HEK293 (cell line): ENCODE results near the gene ZSCAN20.

Experiments used
- CTCF ChIA-PET: fragments of 350-600 bp; formaldehyde crosslinking; extraction: SDS; loops from one replicate; lab custom pipeline; 2021; ENCODE audit warnings: antibody characterized with exemption; lab: Yijun Ruan, JAX
- POLR2A ChIA-PET: fragments of 300-600 bp; formaldehyde crosslinking; extraction: SDS; loops from one replicate; lab custom pipeline; 2020; ENCODE audit warnings: antibody characterized with exemption, inconsistent platforms; lab: Yijun Ruan, JAX
- H3K27ac ChIP-seq: fragments of 200-500 bp; sonication (Bioruptor generic); 2 replicates; pipeline ENCODE4 v1.5.1; 2014; ENCODE audit warnings: low read depth, low read length, control low read depth, inconsistent platforms; ENCODE audit errors: extremely low read depth
- H3K36me3 ChIP-seq, 2 experiments: fragments of 200-500 bp in 1 of 2; sonication (Bioruptor generic) in 1 of 2; 1 replicate in 1 of 2; 2 replicates in 1 of 2; pipeline ENCODE4 v1.5.1; 2014 to 2017; ENCODE audit warnings: inconsistent platforms in 2 of 2, low read length in 2 of 2; ENCODE audit not compliant: control insufficient read depth in 2 of 2, insufficient read depth in 1 of 2
- H3K4me1 ChIP-seq: fragments of 200-500 bp; sonication (Bioruptor generic); 2 replicates; pipeline ENCODE4 v1.5.1; 2014; ENCODE audit warnings: mild to moderate bottlenecking, low read length, inconsistent platforms; ENCODE audit not compliant: control insufficient read depth, insufficient read depth
- H3K4me3 ChIP-seq: 2 replicates; pipeline ENCODE4 v1.5.1; 2011; ENCODE audit warnings: low read depth, mild to moderate bottlenecking, control low read depth, low read length, moderate library complexity
- H3K9me3 ChIP-seq: fragments of 200-500 bp; sonication (Bioruptor generic); 2 replicates; pipeline ENCODE4 v1.5.1; 2014; ENCODE audit warnings: low read depth, low read length, inconsistent platforms; ENCODE audit not compliant: control insufficient read depth, insufficient read depth
- SCRT1 ChIP-seq: fragments of 450-650 bp; formaldehyde crosslinking; IDR thresholded peaks from 2 replicates; pipeline ENCODE4 v1.5.1; 2016; ENCODE audit warnings: missing biosample characterization, missing genetic modification characterization, borderline replicate concordance
- SCRT2 ChIP-seq: fragments of 450-650 bp; formaldehyde crosslinking; IDR thresholded peaks from 2 replicates; pipeline ENCODE4 v1.5.1; 2016; ENCODE audit warnings: missing biosample characterization, missing genetic modification characterization
- SETDB1 ChIP-seq: IDR thresholded peaks from one replicate; pipeline ENCODE4 v1.6.1; 2017; ENCODE audit warnings: mild to moderate bottlenecking, low read length, moderate library complexity, mixed read lengths; ENCODE audit not compliant: insufficient read length
- TRIM28 ChIP-seq: IDR thresholded peaks from 2 replicates; pipeline ENCODE4 v1.6.1; 2011; ENCODE audit warnings: low read length, control low read depth, borderline replicate concordance
- ZEB2 ChIP-seq: fragments of 450-650 bp; formaldehyde crosslinking; IDR thresholded peaks from 2 replicates; pipeline ENCODE4 v1.5.1; 2016; ENCODE audit warnings: missing biosample characterization, missing genetic modification characterization
- ZNF623 ChIP-seq: fragments of 450-650 bp; formaldehyde crosslinking; IDR thresholded peaks from 2 replicates; pipeline ENCODE4 v1.5.1; 2016; ENCODE audit warnings: missing biosample characterization, missing genetic modification characterization
- ZNF660 ChIP-seq: fragments of 450-650 bp; IDR thresholded peaks from 2 replicates; pipeline ENCODE4 v1.5.1; 2018; ENCODE audit warnings: missing biosample characterization, mild to moderate bottlenecking, missing genetic modification characterization
- ZNF664 ChIP-seq: fragments of 450-650 bp; formaldehyde crosslinking; IDR thresholded peaks from 2 replicates; pipeline ENCODE4 v1.5.1; 2016; ENCODE audit warnings: missing biosample characterization, missing genetic modification characterization
- ZNF792 ChIP-seq: fragments of 450-650 bp; formaldehyde crosslinking; IDR thresholded peaks from 2 replicates; pipeline ENCODE4 v1.5.1; 2016; ENCODE audit warnings: missing biosample characterization, missing genetic modification characterization
- ZNF843 ChIP-seq: fragments of 450-650 bp; formaldehyde crosslinking; IDR thresholded peaks from 2 replicates; pipeline ENCODE4 v1.5.1; 2016; ENCODE audit warnings: missing biosample characterization, missing genetic modification characterization
- ZSCAN23 ChIP-seq: fragments of 450-650 bp; formaldehyde crosslinking; IDR thresholded peaks from 2 replicates; pipeline ENCODE4 v1.5.1; 2016; ENCODE audit warnings: missing biosample characterization, missing genetic modification characterization
- TF ChIP-seq, protein P1 (sequence below): fragments of 450-650 bp; formaldehyde crosslinking; IDR thresholded peaks from 2 replicates; pipeline ENCODE4 v1.5.1; 2016; ENCODE audit warnings: missing biosample characterization, missing genetic modification characterization
- TF ChIP-seq, protein P2 (sequence below): fragments of 450-650 bp; formaldehyde crosslinking; IDR thresholded peaks from 2 replicates; pipeline ENCODE4 v1.5.1; 2017; ENCODE audit warnings: missing biosample characterization, mild to moderate bottlenecking, missing genetic modification characterization, moderate library complexity
- TF ChIP-seq, protein P3 (sequence below): fragments of 450-650 bp; formaldehyde crosslinking; IDR thresholded peaks from 2 replicates; pipeline ENCODE4 v1.5.1; 2017; ENCODE audit warnings: missing biosample characterization, missing genetic modification characterization
- TF ChIP-seq, protein P4 (sequence below): fragments of 450-650 bp; formaldehyde crosslinking; IDR thresholded peaks from 2 replicates; pipeline ENCODE4 v1.5.1; 2016; ENCODE audit warnings: missing biosample characterization, missing genetic modification characterization, borderline replicate concordance
- TF ChIP-seq, protein P5 (sequence below): fragments of 450-650 bp; formaldehyde crosslinking; IDR thresholded peaks from 2 replicates; pipeline ENCODE4 v1.5.1; 2016; ENCODE audit warnings: missing biosample characterization, missing genetic modification characterization, low read depth
- TF ChIP-seq, protein P6 (sequence below): fragments of 450-650 bp; formaldehyde crosslinking; IDR thresholded peaks from 2 replicates; pipeline ENCODE4 v1.5.1; 2017; ENCODE audit warnings: missing biosample characterization, missing genetic modification characterization
- TF ChIP-seq, protein P7 (sequence below): fragments of 450-650 bp; formaldehyde crosslinking; IDR thresholded peaks from 2 replicates; pipeline ENCODE4 v1.5.1; 2016; ENCODE audit warnings: missing biosample characterization, missing genetic modification characterization

Gene ZSCAN20

DNA sequence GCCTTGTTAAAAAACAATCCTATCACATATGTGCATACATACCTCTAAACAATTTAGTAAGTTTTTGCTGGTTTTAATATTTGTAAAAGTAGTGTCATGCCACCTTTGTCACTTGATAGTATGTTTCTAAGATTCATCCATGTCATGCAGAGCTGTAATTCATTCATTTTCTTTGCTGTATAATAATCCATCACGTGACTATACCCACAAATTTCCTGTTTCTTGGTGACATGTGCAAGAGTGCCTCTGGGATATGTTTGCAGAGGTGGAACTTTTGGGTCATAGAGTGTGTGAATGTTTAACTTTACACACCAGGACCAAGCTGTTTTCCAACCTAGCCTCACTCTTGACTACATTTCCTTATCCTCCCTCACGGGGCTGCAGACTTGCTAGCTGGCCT lies 62.9 kb downstream of the ZSCAN20 start (continued):
- TF ChIP-seq, protein P1, sequence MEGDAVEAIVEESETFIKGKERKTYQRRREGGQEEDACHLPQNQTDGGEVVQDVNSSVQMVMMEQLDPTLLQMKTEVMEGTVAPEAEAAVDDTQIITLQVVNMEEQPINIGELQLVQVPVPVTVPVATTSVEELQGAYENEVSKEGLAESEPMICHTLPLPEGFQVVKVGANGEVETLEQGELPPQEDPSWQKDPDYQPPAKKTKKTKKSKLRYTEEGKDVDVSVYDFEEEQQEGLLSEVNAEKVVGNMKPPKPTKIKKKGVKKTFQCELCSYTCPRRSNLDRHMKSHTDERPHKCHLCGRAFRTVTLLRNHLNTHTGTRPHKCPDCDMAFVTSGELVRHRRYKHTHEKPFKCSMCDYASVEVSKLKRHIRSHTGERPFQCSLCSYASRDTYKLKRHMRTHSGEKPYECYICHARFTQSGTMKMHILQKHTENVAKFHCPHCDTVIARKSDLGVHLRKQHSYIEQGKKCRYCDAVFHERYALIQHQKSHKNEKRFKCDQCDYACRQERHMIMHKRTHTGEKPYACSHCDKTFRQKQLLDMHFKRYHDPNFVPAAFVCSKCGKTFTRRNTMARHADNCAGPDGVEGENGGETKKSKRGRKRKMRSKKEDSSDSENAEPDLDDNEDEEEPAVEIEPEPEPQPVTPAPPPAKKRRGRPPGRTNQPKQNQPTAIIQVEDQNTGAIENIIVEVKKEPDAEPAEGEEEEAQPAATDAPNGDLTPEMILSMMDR (tag by site-specific recombination): no peak
- TF ChIP-seq SETDB1 (no peak), TRIM28 (no peak), ZNF623 (tag by site-specific recombination) (no peak), ZEB2 (tag by site-specific recombination) (no peak)
- TF ChIP-seq, protein P2, sequence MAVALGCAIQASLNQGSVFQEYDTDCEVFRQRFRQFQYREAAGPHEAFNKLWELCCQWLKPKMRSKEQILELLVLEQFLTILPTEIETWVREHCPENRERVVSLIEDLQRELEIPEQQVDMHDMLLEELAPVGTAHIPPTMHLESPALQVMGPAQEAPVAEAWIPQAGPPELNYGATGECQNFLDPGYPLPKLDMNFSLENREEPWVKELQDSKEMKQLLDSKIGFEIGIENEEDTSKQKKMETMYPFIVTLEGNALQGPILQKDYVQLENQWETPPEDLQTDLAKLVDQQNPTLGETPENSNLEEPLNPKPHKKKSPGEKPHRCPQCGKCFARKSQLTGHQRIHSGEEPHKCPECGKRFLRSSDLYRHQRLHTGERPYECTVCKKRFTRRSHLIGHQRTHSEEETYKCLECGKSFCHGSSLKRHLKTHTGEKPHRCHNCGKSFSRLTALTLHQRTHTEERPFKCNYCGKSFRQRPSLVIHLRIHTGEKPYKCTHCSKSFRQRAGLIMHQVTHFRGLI (tag by site-specific recombination): no peak
- TF ChIP-seq, protein P3, sequence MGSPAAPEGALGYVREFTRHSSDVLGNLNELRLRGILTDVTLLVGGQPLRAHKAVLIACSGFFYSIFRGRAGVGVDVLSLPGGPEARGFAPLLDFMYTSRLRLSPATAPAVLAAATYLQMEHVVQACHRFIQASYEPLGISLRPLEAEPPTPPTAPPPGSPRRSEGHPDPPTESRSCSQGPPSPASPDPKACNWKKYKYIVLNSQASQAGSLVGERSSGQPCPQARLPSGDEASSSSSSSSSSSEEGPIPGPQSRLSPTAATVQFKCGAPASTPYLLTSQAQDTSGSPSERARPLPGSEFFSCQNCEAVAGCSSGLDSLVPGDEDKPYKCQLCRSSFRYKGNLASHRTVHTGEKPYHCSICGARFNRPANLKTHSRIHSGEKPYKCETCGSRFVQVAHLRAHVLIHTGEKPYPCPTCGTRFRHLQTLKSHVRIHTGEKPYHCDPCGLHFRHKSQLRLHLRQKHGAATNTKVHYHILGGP (tag by site-specific recombination): no peak

DNA sequence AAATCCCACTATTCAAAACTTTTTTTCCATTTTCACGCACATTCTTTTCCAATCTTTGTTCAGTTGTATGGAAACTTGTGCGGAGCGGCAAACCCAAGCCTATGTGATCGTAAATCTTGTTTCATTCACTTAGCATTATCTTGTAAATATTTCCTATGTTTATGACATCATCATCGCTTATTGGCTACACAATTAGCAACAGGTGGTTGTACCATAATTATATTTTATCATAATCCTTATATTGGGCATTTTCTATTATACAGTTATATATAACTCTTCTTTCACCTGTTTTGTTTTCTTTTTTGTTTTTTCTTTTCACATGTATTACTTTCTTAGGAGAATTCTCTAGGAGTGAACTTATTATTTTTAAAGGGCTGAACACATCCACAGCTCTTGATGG lies 65.4 kb downstream of the ZSCAN20 start:
- TF ChIP-seq SCRT2 (tag by site-specific recombination) (peak; percentile 78), ZNF664 (tag by site-specific recombination) (no peak), ZNF843 (tag by site-specific recombination) (no peak), ZNF660 (tag by site-specific recombination) (no peak), ZSCAN23 (tag by site-specific recombination) (no peak), ZNF792 (no peak), SCRT1 (tag by site-specific recombination) (peak; percentile 74; the same call in 1 of the 2 replicates)
- TF ChIP-seq, protein P4, sequence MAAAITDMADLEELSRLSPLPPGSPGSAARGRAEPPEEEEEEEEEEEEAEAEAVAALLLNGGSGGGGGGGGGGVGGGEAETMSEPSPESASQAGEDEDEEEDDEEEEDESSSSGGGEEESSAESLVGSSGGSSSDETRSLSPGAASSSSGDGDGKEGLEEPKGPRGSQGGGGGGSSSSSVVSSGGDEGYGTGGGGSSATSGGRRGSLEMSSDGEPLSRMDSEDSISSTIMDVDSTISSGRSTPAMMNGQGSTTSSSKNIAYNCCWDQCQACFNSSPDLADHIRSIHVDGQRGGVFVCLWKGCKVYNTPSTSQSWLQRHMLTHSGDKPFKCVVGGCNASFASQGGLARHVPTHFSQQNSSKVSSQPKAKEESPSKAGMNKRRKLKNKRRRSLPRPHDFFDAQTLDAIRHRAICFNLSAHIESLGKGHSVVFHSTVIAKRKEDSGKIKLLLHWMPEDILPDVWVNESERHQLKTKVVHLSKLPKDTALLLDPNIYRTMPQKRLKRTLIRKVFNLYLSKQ (tag by site-specific recombination): no peak
- TF ChIP-seq, protein P5, sequence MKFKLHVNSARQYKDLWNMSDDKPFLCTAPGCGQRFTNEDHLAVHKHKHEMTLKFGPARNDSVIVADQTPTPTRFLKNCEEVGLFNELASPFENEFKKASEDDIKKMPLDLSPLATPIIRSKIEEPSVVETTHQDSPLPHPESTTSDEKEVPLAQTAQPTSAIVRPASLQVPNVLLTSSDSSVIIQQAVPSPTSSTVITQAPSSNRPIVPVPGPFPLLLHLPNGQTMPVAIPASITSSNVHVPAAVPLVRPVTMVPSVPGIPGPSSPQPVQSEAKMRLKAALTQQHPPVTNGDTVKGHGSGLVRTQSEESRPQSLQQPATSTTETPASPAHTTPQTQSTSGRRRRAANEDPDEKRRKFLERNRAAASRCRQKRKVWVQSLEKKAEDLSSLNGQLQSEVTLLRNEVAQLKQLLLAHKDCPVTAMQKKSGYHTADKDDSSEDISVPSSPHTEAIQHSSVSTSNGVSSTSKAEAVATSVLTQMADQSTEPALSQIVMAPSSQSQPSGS: peak; percentile 49
- TF ChIP-seq, protein P6, sequence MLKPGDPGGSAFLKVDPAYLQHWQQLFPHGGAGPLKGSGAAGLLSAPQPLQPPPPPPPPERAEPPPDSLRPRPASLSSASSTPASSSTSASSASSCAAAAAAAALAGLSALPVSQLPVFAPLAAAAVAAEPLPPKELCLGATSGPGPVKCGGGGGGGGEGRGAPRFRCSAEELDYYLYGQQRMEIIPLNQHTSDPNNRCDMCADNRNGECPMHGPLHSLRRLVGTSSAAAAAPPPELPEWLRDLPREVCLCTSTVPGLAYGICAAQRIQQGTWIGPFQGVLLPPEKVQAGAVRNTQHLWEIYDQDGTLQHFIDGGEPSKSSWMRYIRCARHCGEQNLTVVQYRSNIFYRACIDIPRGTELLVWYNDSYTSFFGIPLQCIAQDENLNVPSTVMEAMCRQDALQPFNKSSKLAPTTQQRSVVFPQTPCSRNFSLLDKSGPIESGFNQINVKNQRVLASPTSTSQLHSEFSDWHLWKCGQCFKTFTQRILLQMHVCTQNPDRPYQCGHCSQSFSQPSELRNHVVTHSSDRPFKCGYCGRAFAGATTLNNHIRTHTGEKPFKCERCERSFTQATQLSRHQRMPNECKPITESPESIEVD (tag by site-specific recombination): no peak
- TF ChIP-seq, protein P7, sequence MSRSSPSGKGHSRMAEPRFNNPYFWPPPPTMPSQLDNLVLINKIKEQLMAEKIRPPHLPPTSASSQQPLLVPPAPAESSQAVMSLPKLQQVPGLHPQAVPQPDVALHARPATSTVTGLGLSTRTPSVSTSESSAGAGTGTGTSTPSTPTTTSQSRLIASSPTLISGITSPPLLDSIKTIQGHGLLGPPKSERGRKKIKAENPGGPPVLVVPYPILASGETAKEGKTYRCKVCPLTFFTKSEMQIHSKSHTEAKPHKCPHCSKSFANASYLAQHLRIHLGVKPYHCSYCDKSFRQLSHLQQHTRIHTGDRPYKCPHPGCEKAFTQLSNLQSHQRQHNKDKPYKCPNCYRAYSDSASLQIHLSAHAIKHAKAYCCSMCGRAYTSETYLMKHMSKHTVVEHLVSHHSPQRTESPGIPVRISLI (tag by site-specific recombination): no peak
- Histone ChIP-seq H3K27ac (no peak overlapping the region), H3K4me3 (no peak overlapping the region), H3K9me3 (no peaks in the 10 kb centered on the region), H3K36me3 (no peaks in the 10 kb centered on the region), H3K4me1 (no peaks in the 10 kb centered on the region)
- ChIA-PET POLR2A (interaction anchor here (0.5 kb wide), 1 partner anchor 74 kb away, joined by 3 read pairs; no protein-coding TSS in a partner anchor), CTCF (no interaction called here)
